RCC 7860 (cell line): ENCODE results near the gene SCN7A.
"Not testable (repeated sequence)": the region's sequence is repeated elsewhere in the genome, so short reads cannot be mapped to it uniquely, and the experiment has no call there.

Experiments used
- DNase-seq: peaks from one replicate; pipeline ENCODE4 v3.0.0-alpha.2; 2015; ENCODE audit warnings: low spot score
- FAIRE-seq: peaks from 2 replicates; lab custom pipeline; 2012; peaks lifted over from hg19 to GRCh38; lab: Jason Lieb, UNC

The SCN7A gene

DNA sequence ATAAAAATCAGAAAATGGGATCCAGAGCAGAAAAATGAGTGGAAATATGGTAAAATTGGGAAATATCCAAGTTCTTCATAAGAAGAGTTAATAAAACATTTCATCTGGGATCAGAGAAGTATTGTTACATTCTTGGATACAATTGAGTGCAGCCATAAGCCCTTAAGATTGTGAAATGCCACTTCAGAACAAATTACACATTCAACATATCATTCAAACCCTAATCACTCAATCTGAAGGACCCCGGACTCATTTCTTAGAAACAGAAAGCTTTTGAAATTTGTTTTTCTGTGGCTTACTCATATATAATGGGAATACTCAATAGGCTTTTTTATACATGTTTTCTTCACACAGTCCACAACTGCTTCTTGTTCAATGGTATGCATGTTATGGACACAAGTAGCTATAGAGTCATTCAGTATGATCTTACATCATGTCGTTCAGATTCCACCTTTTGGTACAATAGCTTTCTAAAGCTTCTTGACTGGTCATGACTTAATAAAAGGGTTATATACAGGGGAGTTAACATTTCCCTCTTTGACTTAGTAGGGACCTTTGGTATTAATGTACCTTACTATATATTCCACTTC, 39.9 kb downstream of the SCN7A start:
- DNase-seq (no peak), FAIRE-seq (no peak)

DNA sequence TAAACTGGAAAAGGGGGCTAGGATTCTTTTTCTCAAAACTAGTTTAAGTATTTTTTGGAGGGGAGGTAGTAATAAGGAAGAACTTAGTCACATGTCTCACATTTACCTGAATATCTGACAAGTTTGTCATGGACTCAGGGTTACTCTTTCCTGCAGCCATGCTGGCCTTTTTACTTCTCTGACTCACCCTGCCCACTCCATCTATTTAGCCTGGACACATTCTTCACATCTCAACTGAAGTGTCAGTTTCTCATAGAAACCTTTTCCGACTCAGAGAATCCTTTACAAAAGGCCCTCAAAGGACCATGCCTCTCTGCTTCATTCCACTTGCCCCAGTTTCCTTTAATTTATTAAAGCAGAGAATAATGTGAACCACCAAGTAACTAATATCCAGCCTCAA, 42.6 kb downstream of the SCN7A start:
- DNase-seq: no peak

GRCh38 chr2:166449439-166449838, 44.6 kb downstream of the SCN7A start:
- no peak for FAIRE-seq
- DNase-seq: no peak

More for the DNA sequence above, 42.6 kb downstream of the SCN7A start:
- no peak for FAIRE-seq

- FAIRE-seq: no peak
Observed at GRCh38 chr2:166448106-166448505, 45.9 kb downstream of the SCN7A start.

DNA sequence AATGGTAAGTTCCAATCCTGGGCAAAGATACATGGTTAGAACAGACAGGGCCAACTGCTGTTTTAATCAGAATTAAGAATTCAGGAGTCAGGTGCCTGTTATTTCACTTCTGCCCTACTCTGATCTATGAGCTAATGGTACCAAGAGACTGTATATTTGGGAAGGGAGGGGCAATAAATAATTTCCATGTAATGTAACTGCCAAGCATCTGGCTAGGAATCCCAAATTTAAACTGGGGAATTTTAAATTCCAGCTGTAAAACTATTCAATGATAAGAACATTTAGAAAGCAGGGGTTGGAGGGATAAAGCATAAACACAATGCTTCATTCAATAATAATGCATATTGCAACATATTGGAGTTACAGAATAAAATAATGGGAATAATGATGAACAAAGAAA, 49.7 kb downstream of the SCN7A start:
- FAIRE-seq: no peak
- no peak for DNase-seq

More at GRCh38 chr2:166448106-166448505, 45.9 kb downstream of the SCN7A start:
- no peak for DNase-seq

DNA sequence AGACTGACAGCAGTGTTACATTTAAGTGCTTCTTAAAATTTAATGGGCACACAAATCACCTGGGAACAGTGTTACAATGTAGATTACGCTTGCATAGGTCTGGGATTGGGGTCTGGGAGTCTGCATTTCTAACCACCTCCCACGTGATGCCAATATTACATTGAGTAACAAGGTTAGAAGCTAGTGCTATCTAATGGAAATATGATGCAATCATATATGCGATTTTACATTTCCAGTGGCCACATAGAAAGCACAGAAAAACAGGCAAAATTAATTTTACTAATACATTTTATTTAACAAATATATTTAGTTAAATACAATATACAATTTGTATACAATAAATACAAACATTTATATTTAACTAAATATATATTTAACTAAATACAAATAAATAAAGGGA, 53.7 kb downstream of the SCN7A start:
- DNase-seq (no peak), FAIRE-seq (no peak)

DNA sequence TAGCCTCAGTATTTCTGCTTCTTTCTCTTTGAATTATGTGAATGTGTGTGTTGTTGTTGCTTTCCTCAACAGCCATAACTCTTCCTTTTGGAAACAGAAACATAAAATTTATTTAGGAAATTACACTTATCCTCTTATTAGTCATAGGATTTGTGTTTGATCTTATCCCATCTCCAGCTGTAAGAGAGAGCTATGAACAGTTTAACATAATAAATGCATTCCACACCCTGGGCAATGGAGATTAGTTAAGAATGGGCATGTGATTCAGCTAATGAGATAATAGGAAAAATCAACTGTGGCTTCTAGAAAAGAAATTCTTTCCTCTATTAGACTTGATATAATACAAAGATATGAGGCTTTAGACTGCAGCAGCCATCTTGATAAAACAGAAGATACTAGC, 55.0 kb downstream of the SCN7A start:
- FAIRE-seq: no peak
- no peak for DNase-seq

DNA sequence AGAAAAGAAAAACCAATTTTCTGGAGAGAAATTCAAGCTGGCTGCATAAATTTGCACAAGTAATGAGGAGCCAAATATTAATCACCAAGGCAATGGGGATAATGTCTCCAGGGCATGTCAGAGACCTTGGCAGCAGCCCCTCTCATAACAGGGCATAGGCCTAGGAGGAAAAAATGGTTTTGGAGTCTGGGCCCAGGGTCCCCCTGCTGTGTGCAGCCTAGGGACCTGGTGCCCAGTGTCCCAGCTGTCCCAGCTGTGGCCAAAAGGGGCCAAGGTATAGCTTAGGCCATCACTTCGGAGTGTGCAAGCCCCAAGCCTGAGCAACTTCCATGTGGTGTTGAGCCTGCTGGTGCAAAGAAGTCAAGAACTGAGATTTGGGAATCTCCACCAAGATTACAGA, 57.1 kb downstream of the SCN7A start:
- FAIRE-seq (no peak), DNase-seq (no peak)

- DNase-seq (no peak), FAIRE-seq (no peak)
Observed at GRCh38 chr2:166436189-166436588, 57.9 kb downstream of the SCN7A start.

GRCh38 chr2:166434491-166434890, 59.6 kb downstream of the SCN7A start:
- no peak for DNase-seq
- no peak for FAIRE-seq

DNA sequence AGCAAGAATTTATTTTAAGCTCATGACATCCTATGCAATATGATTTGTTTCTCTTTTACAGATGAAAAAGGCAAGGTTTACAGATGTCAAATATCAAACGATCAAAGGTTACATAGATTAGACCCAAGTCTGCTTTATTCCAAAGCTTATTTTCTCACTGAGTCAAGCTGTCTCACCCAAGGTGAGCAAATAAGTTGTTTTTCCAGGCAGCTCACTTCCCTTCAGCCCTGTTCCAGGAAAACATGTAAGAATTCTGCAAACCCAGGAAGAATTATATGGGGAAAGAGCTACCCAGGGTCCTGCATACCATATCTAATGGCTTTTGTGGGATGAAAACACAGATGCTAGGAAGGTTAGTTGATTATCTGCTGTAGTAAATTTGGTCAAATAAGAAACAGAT, 60.6 kb downstream of the SCN7A start:
- DNase-seq (no peak), FAIRE-seq (no peak)

DNA sequence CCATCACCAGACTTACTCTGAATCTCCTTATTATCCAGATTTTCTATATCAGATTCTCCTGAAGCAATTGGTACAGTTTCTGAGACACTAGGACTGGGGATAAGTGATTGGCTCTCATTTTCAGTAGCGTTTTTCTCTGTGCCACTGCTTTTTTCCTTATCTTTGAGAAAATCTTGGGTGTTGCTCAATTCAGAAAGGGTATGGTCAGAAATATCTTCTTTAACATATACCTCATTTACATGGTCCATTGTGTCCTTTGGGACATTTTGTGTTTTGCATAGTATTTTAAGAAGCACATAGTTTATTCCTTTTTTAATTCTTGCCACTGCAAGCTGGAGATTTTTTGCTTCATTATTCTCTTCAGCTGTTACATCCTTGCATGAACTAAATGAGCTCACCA, 61.7 kb downstream of the SCN7A start:
- FAIRE-seq (no peak), DNase-seq (no peak)

- FAIRE-seq: no peak
Observed at GRCh38 chr2:166424841-166425240, 69.2 kb downstream of the SCN7A start.

DNA sequence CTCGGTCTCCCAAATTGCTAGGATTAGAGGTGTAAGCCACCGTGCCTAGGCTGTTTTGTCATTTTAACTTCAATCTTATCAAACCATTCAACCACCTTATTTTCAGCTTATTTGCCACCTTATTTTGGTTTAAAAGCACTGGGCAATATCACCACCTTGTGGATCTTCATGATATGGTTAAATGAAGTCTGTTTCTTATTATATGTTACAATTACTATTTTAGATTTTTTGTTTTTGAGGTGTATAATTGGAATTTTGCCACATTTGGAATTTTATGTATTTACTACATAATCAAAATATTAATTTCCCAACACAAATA, 74.5 kb downstream of the SCN7A start:
- FAIRE-seq (peak; percentile 79), DNase-seq (peak; percentile 38)

More at GRCh38 chr2:166424841-166425240, 69.2 kb downstream of the SCN7A start:
- no peak for DNase-seq

DNA sequence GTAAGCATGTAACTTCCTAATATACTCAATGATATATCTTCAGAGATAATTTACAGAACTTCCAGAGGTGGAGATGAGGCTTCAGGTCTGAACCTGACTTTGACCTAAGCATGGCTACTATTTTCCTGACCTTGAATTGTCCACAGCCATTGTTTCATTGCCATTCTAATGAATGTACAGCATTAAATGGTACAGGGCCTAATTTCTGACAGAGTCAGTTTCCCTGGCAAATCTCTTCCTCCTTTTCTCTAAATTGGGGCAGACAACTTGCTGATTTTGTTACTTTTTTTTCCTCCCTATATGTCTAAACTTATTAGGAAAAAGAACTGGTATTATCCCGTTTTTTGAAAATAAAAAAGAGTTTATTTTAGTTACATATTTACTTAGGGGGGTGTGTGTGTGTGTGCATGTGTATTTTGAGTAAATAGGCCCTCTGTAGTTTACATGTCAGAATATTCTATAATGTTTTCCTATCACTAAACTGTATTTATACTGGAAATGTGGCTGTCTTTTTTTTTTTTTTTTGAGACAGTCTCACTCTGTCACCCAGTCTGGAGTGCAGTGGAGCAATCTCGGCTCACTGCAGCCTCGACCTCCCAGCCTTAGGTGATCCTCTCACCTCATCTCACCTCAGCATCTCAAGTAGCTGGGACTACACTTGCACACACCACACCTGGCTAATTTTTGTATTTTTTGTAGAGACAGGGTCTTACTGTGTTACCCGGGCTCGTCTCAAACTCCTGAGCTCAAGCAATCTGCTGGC, 75.0 kb downstream of the SCN7A start:
- no peak for FAIRE-seq
- DNase-seq: no peak

GRCh38 chr2:166417669-166418068, 76.4 kb downstream of the SCN7A start:
- DNase-seq (no peak), FAIRE-seq (peak; percentile 30)

DNA sequence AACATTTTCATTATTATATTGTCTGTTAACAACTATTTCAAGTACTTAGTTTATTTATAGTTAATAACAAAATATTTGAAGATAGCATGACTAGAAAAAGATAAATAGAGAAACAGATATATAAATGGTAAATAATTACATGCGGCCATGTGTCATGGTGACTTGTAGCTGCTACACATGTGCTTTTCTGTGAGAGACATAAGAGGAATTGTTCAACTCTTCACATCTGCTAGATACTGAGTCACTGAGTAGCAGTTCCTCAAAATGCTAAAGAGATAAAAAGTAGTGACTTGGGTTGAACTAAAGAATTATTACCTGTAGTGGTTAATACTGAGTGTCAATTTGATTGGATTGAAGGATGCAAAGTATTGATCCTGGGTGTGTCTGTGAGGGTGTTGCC, 80.8 kb downstream of the SCN7A start:
- FAIRE-seq (peak; percentile 17), DNase-seq (no peak)

DNA sequence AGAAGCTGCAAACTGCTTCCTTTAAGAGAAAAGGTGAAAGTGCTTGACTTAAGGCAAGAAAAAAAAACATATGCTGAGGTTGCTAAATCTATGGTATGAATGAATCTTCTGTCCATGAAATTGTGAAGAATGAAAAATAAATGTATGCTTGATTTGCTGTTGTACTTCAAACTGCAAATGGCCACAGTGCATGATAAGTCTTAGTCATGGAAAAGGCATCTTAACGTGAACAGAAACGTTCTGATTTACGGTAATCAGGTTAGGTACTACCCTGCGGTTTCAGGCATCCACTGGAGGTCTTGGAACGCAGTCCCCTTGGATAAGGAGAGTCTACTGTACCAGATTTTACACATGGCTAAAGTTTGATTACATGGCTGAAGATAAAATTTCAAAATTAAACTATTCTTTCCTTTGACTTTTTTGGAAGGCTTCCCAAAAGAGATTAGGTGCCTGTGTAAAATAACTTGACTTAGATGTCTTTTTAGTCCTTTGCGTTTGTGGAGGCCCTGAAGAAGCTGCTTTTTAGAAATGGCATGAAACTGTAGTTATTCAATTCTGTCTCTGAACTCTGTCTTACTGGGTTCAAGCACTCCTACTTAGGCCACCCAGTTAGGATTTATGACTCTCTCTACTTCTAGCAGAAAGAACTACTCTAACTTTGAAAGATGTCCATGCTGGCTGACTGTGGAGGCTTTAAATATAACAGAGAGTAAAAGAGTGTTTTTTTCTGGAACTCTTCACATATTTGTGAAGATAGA, 82.4 kb downstream of the SCN7A start:
- FAIRE-seq: no peak
- DNase-seq: peak; percentile 83

DNA sequence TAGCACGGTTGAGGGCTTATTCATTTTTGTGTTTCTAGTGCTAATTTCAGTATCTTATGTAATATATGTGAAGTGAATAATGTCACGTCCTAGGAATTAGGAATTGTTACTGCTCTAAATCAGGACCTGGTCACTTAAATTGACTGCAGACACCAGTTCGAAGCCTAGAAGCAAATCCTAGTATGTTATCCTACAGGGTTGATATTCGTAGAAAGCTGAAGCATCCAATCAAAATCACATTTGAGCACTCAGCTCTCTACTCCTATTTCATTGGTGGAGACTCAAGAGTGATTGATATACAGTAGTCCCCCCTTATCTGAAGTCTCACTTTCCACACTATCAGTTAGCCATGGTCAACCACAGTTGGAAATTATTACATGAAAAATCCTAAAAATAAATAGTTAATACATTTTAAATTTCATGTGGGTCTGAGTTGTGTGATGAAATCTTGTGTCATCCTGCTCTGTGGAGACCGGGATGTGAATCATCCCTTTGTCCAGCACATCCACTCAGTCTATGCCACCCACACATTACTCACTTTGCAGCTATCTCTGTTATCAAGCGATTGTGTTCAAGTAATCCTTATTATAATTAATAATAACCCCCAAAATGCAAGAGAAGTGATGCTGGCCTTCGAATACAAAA, 83.1 kb downstream of the SCN7A start:
- FAIRE-seq (peak; percentile 94), DNase-seq (peak; percentile 87)

GRCh38 chr2:166407746-166408145, 86.3 kb downstream of the SCN7A start:
- not testable (repeated sequence) for FAIRE-seq, DNase-seq

GRCh38 chr2:166406374-166406773, 87.7 kb downstream of the SCN7A start:
- FAIRE-seq (no peak), DNase-seq (no peak)

DNA sequence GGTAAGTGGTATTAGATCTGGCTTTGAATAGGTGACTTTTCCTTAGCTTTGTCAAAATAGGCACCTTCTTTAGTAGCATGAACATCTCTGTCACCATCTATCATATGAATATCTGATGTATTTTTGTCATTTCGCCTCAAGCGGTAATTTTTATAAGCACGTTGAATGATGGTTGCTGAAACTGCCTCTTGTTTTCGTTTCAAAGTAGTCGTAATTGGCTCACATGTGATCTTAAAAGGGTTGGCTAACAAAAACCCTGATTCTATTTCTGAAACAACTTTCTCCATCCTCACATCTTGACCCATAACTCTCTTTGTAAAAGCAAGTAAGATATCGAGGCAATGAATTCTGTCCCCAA, 88.5 kb downstream of the SCN7A start:
- FAIRE-seq (no peak), DNase-seq (no peak)
